IMR-90 (cell line): ENCODE results near the gene CYTH1. TPM values are rescaled to one million over a fixed set of nuclear protein-coding genes. Genes with fewer than 3 reads are reported as not detected.

Experiments
- ATAC-seq: fragments of 200-7000 bp; cut with Tn5 transposase; 2 replicates; pipeline ENCODE4 v1.9.1; 2020; ENCODE audit warnings: low read depth, mild to moderate bottlenecking, moderate library complexity
- BruUV-seq: library from RNA; stranded (reverse); fragments of 400-500 nt; replicated peaks from 2 replicates; lab custom pipeline; 2021; lab: Mats Ljungman, UMichigan
- CTCF ChIA-PET: fragments of 300-600 bp; formaldehyde crosslinking; extraction: SDS; loops from one replicate; lab custom pipeline; 2021; ENCODE audit warnings: antibody characterized with exemption; lab: Yijun Ruan, JAX
- POLR2A ChIA-PET: fragments of 300-600 bp; sonication (Branson Sonifier 250); formaldehyde crosslinking; loops from one replicate; lab custom pipeline; 2022; ENCODE audit warnings: antibody characterized with exemption; ENCODE audit not compliant: unreplicated experiment; lab: Charles Lee
- DNase-seq: peaks from one replicate; pipeline ENCODE4 v3.0.0; 2013
- H2AFZ ChIP-seq: replicated peaks from 2 replicates; pipeline ENCODE3; 2013; ENCODE audit warnings: low read length, mild to moderate bottlenecking; ENCODE audit not compliant: poor library complexity
- H2AK5ac ChIP-seq: 2 replicates; pipeline ENCODE4 v1.6.1; 2013; ENCODE audit warnings: low read depth, low read length, inconsistent platforms
- H2AK9ac ChIP-seq: replicated peaks from 2 replicates; pipeline ENCODE3; 2013; ENCODE audit warnings: mild to moderate bottlenecking, low read depth, low read length, moderate library complexity; ENCODE audit not compliant: poor library complexity
- H2BK120ac ChIP-seq: 2 replicates; pipeline ENCODE4 v1.6.1; 2013; ENCODE audit warnings: low read depth, low read length, inconsistent platforms
- H2BK15ac ChIP-seq: 3 replicates; pipeline ENCODE4 v1.6.1; 2013; ENCODE audit warnings: low read depth, low read length, inconsistent platforms
- H2BK20ac ChIP-seq: 2 replicates; pipeline ENCODE4 v1.6.1; 2013; ENCODE audit warnings: low read depth, mild to moderate bottlenecking, inconsistent platforms, low read length, moderate library complexity
- H2BK5ac ChIP-seq: 2 replicates; pipeline ENCODE4 v1.6.1; 2013; ENCODE audit warnings: mild to moderate bottlenecking, low read depth, low read length, inconsistent platforms; ENCODE audit not compliant: poor library complexity, severe bottlenecking
- H3K14ac ChIP-seq: replicated peaks from 2 replicates; pipeline ENCODE4 v1.6.1; 2013; ENCODE audit warnings: low read depth, low read length, inconsistent platforms
- H3K18ac ChIP-seq: 2 replicates; pipeline ENCODE4 v1.6.1; 2013; ENCODE audit warnings: low read depth, low read length, control low read depth
- H3K23ac ChIP-seq: 2 replicates; pipeline ENCODE4 v1.6.1; 2013; ENCODE audit warnings: low read depth, low read length, inconsistent platforms
- H3K27ac ChIP-seq: 2 replicates; pipeline ENCODE4 v1.5.1; 2013; ENCODE audit warnings: mild to moderate bottlenecking, control low read depth, low read length; ENCODE audit not compliant: insufficient read depth
- H3K27me3 ChIP-seq: 2 replicates; pipeline ENCODE4 v1.6.1; 2013; ENCODE audit warnings: low read length; ENCODE audit not compliant: control insufficient read depth, insufficient read depth
- H3K36me3 ChIP-seq: 2 replicates; pipeline ENCODE4 v1.6.1; 2013; ENCODE audit warnings: low read length, mixed read lengths; ENCODE audit not compliant: control insufficient read depth, insufficient read depth
- H3K4ac ChIP-seq: 2 replicates; pipeline ENCODE4 v1.6.1; 2013; ENCODE audit warnings: low read depth, low read length, inconsistent platforms
- H3K4me1 ChIP-seq: 2 replicates; pipeline ENCODE4 v1.6.1; 2013; ENCODE audit warnings: low read length, mixed read lengths; ENCODE audit not compliant: control insufficient read depth, insufficient read depth
- H3K4me2 ChIP-seq: 2 replicates; pipeline ENCODE4 v1.6.1; 2013; ENCODE audit warnings: low read depth, mild to moderate bottlenecking, control low read depth, low read length, moderate library complexity
- H3K4me3 ChIP-seq: 2 replicates; pipeline ENCODE4 v1.5.1; 2013; ENCODE audit warnings: low read depth, mild to moderate bottlenecking, control low read depth, low read length, moderate library complexity; ENCODE audit not compliant: insufficient read depth
- H3K56ac ChIP-seq: 2 replicates; pipeline ENCODE4 v1.6.1; 2013; ENCODE audit warnings: low read length, inconsistent platforms; ENCODE audit not compliant: insufficient read depth; ENCODE audit errors: extremely low read depth
- H3K79me1 ChIP-seq, 2 experiments: 2 replicates each; pipeline ENCODE4 v1.6.1; 2013; ENCODE audit warnings: low read length in 2 of 2, inconsistent platforms in 1 of 2, low read depth in 1 of 2
- H3K9ac ChIP-seq: 2 replicates; pipeline ENCODE4 v1.6.1; 2013; ENCODE audit warnings: low read depth, low read length, control low read depth
- H3K9me1 ChIP-seq: 2 replicates; pipeline ENCODE4 v1.6.1; 2013; ENCODE audit warnings: low read length, inconsistent platforms; ENCODE audit not compliant: insufficient read depth
- H3K9me3 ChIP-seq: 2 replicates; pipeline ENCODE4 v1.6.1; 2013; ENCODE audit warnings: low read length; ENCODE audit not compliant: control insufficient read depth, insufficient read depth
- H4K20me1 ChIP-seq: 2 replicates; pipeline ENCODE4 v1.6.1; 2013; ENCODE audit warnings: low read length, inconsistent platforms; ENCODE audit not compliant: insufficient read depth
- H4K5ac ChIP-seq: 2 replicates; pipeline ENCODE4 v1.6.1; 2013; ENCODE audit warnings: mild to moderate bottlenecking, low read depth, low read length, control low read depth
- H4K8ac ChIP-seq, 2 experiments: 2 replicates each; pipeline ENCODE4 v1.6.1; 2013; ENCODE audit warnings: low read depth in 2 of 2, low read length in 2 of 2, control low read depth in 1 of 2, inconsistent platforms in 1 of 2
- H4K91ac ChIP-seq: 2 replicates; pipeline ENCODE4 v1.6.1; 2013; ENCODE audit warnings: low read depth, low read length, inconsistent platforms; ENCODE audit not compliant: insufficient read depth
- MAFK ChIP-seq: IDR thresholded peaks from 2 replicates; pipeline ENCODE4 v1.6.1; 2012; ENCODE audit warnings: low read depth, low read length, improper control_type of control experiment
- POLR2A ChIP-seq: IDR thresholded peaks from 2 replicates; pipeline ENCODE4 v1.6.1; 2012; ENCODE audit warnings: mild to moderate bottlenecking, low read depth, low read length
- WGBS, 2 experiments: methylation state at CpG; one replicate each; pipeline versions ENCODE4 v1.1.5 to v1.1.7; 2013; ENCODE audit warnings: missing lambda C conversion rate in 2 of 2; ENCODE audit not compliant: insufficient read length in 1 of 2; ENCODE audit errors: extremely low coverage in 2 of 2; 5-methylcytosine and 5-hydroxymethylcytosine counted together
- dilution Hi-C: fragments of 300-500 bp; cut with HindIII; formaldehyde crosslinking; loops from one replicate; pipeline ENCODE4 v1.14.3; 2018; ENCODE audit warnings: low sequenced_read_pairs; ENCODE audit not compliant: unreplicated experiment
- in situ Hi-C: fragments of 300-500 bp; cut with MboI; formaldehyde crosslinking; loops from 3 replicates; pipeline ENCODE4 v1.14.3; 2019; ENCODE audit warnings: low sequenced_read_pairs, inconsistent platforms, mixed read lengths
- intact Hi-C: fragments of 100-400 bp; cut with micrococcal nuclease; formaldehyde crosslinking; loops from 2 replicates; pipeline ENCODE4 v1.10.0; 2022
- polyA plus RNA-seq, 3 experiments: library from polyadenylated mRNA; depleted of rRNA; stranded (reverse); fragments of >200 nt; gene quantifications; 2 replicates each; pipeline ENCODE4 v1.2.3, GENCODE V29; 2012; ENCODE audit warnings: low replicate concordance in 1 of 3
- total RNA-seq: library from RNA; depleted of rRNA; stranded (reverse); fragments of >200 nt; gene quantifications from 2 replicates; pipeline ENCODE4 v1.2.3, GENCODE V29; 2012

The CYTH1 gene
- total and polyA plus RNA-seq, 2 of the 4 experiments (the other 2 are of a cell fraction) = 7.9 to 12.4 TPM

DNA sequence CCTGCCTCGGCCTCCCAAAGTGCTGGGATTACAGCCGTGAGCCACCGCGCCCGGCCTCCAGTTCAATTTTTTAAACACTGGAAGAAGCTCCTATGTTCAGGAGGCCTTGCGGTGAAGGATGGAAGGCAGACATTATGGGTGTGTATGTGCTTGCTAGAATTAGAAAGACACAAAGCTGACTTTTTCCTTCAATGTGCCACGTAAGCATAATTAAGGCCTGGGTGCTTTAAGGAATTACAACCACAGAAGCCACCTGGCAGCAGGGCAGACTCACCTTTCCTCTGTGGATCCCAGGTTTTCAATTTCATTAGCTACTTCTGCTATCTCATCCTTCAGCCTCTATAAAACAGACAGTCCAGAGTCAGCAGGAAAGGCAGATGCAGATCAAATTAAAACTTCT lies 74.2 kb downstream of the CYTH1 start:
- 83% methylated on average over 1 of the region's 7 CpGs; no CpG with 5 or more reads in 1 of the 2 experiments for WGBS, 2 experiments
- ChIA-PET CTCF (interaction anchor here (0.5 to 2.3 kb wide), 14 partner anchors 9 to 456 kb away, joined by 3 to 13 read pairs (median 5); no protein-coding TSS in a partner anchor), POLR2A (interaction anchor here (0.8 kb wide), 1 partner anchor 13 kb away, joined by 3 read pairs; no protein-coding TSS in a partner anchor)
- Histone ChIP-seq H3K4me2 (no peak overlapping the region), H3K79me1 (peaks cover 8 to 10% of the 10 kb centered on the region in 2 experiments; a peak in 3 of 4 replicates), H3K4me1 (peaks cover 4% of the 10 kb centered on the region; the same call in 1 of the 2 replicates), H2BK15ac (no peak overlapping the region), H3K27me3 (no peaks in the 10 kb centered on the region), H4K20me1 (no peaks in the 10 kb centered on the region; the same call in 1 of the 2 replicates), H3K9me3 (no peaks in the 10 kb centered on the region), H3K36me3 (0 out of 2 replicates have a peak, but pooled peaks cover 3% of the 10 kb centered on the region), H2AK5ac (no peak overlapping the region), H2AK9ac (no peak overlapping the region), H3K14ac (no peak overlapping the region), H2BK20ac (0 out of 2 replicates have a peak overlapping the region, but pooled peaks have one; percentile 60), H3K18ac (no peak overlapping the region), H4K91ac (peak overlapping the region; percentile 74; the same call in 1 of the 2 replicates), H3K9me1 (no peaks in the 10 kb centered on the region), H2BK120ac (no peak overlapping the region), H3K27ac (peak overlapping the region; percentile 21; the same call in 1 of the 2 replicates), H2AFZ (no peak overlapping the region), H4K5ac (no peak overlapping the region), H3K23ac (no peak overlapping the region; the same call in 1 of the 2 replicates), H3K4me3 (no peak overlapping the region), H4K8ac (no peak overlapping the region), H2BK5ac (no peak overlapping the region), H3K56ac (no peak overlapping the region), H3K4ac (no peak overlapping the region), H3K9ac (no peak overlapping the region)
- no peak for DNase-seq
- TF ChIP-seq POLR2A (no peak), MAFK (peak; percentile 62)
- in situ Hi-C loops (loop anchor here (5.0 kb wide), 1 partner anchor 211 kb away; no protein-coding TSS in a partner anchor), dilution Hi-C loops (no loop called here), intact Hi-C loops (loop anchor here (1.0 to 10.0 kb wide), 4 partner anchors 37 to 453 kb away; partner anchors contain the start of gene SOCS3)
- no peak; the same call in 1 of the 2 replicates for ATAC-seq
- no TSS peak for BruUV-seq
